ENCODE results near the gene WDR7. TPM values are rescaled to one million over a fixed set of nuclear protein-coding genes. Genes with fewer than 3 reads are reported as not detected.

Gene WDR7
- total and polyA plus RNA-seq, 2 experiments from 2014 or later: 7.0 to 14.8 TPM

DNA sequence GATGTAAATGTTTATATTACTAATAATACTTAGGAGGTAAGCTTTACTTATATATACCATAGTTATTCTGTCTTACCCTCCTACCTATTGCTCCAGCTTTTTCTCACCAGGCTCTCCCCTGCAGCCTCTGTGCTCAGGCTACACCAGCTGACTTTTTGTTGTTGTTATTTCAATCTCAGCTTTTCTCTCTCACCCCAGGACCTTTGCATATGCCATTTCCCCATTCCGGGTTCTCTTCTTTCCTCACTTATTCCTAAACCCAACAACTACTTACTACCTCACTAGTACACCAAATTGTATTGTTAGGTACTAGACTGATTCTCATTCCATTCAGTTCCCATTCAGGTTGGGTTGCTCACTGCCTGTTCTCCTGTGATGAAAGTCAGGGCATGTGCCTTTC is 339.5 kb downstream of the WDR7 start:
- Histone ChIP-seq H3K4me2 (no peak overlapping the region), H3K36me3 (ENCODE audit: insufficient read depth) (no peaks in the 10 kb centered on the region), H3K27ac (ENCODE audit: low read depth) (no peak overlapping the region), H3K27me3 (ENCODE audit: insufficient read depth) (no peaks in the 10 kb centered on the region), H3F3A (replicated peaks; ENCODE audit: low read depth) (no peaks in the 10 kb centered on the region), H3K9me2 (ENCODE audit: insufficient read depth) (no peaks in the 10 kb centered on the region), H3K4me1 (ENCODE audit: insufficient read depth) (peaks cover 9% of the 10 kb centered on the region; the same call in 1 of the 2 replicates), H2AFZ (no peak overlapping the region), H3K4me3 (no peak overlapping the region), H3K79me2 (replicated peaks; ENCODE audit: insufficient read depth) (no peaks in the 10 kb centered on the region), H4K20me1 (replicated peaks; ENCODE audit: insufficient read depth) (no peaks in the 10 kb centered on the region)
- DNase-seq (ENCODE audit: low spot score): no peak
- no peak overlapping the region for H3K27ac Mint-ChIP-seq
- no peak overlapping the region for H3K4me3 Mint-ChIP-seq
- TF ChIP-seq JUNB (IDR thresholded peaks at IDR 0.05; ENCODE audit: unreplicated experiment) (no peak), ZNF331 (CRISPR knock-in tag; IDR thresholded peaks at IDR 0.05; ENCODE audit: low read depth) (no peak), EZH2 (IDR thresholded peaks at IDR 0.05; ENCODE audit: low read depth, unreplicated experiment) (no peak), POLR2AphosphoS5 (IDR thresholded peaks at IDR 0.05; ENCODE audit: low read depth) (no peak)
- peaks cover 22% of the 10 kb centered on the region for H3K4me1 Mint-ChIP-seq
- H3K36me3 Mint-ChIP-seq (ENCODE audit: low read depth): no peaks in the 10 kb centered on the region
- no peak for ATAC-seq
- no peaks in the 10 kb centered on the region for H3K27me3 Mint-ChIP-seq (ENCODE audit: insufficient read depth, low read depth, poor library complexity)
- H3K9me3 Mint-ChIP-seq: no peaks in the 10 kb centered on the region

- Mint-ChIP-seq H3K4me3 (no peak overlapping the region), H3K27ac (no peak overlapping the region), H3K9me3 (no peaks in the 10 kb centered on the region), H3K27me3 (ENCODE audit: insufficient read depth, low read depth, poor library complexity) (no peaks in the 10 kb centered on the region), H3K36me3 (ENCODE audit: low read depth) (no peaks in the 10 kb centered on the region), H3K4me1 (peaks cover 11% of the 10 kb centered on the region)
- H3K4me1 ChIP-seq (ENCODE audit: insufficient read depth): no peaks in the 10 kb centered on the region
- H3K27me3 ChIP-seq (ENCODE audit: insufficient read depth): no peaks in the 10 kb centered on the region
- no peak overlapping the region for H3K4me3 ChIP-seq
- H3F3A ChIP-seq (replicated peaks; ENCODE audit: low read depth): no peaks in the 10 kb centered on the region
- no peak for ATAC-seq
- no peaks in the 10 kb centered on the region for H3K9me2 ChIP-seq (ENCODE audit: insufficient read depth)
- no peak overlapping the region for H3K27ac ChIP-seq (ENCODE audit: low read depth)
- no peak for DNase-seq (ENCODE audit: low spot score)
- H3K79me2 ChIP-seq (replicated peaks; ENCODE audit: insufficient read depth): no peaks in the 10 kb centered on the region
- no peak overlapping the region for H3K4me2 ChIP-seq
- H4K20me1 ChIP-seq (replicated peaks; ENCODE audit: insufficient read depth): no peaks in the 10 kb centered on the region
- H3K36me3 ChIP-seq (ENCODE audit: insufficient read depth): no peaks in the 10 kb centered on the region
- no peak overlapping the region for H2AFZ ChIP-seq
- no peak for TF ChIP-seq JUNB (IDR thresholded peaks at IDR 0.05; ENCODE audit: unreplicated experiment)
- no peak for TF ChIP-seq POLR2AphosphoS5 (IDR thresholded peaks at IDR 0.05; ENCODE audit: low read depth)
- TF ChIP-seq NANOG (IDR thresholded peaks at IDR 0.05; ENCODE audit: borderline replicate concordance): no peak
- TF ChIP-seq ETS1 (IDR thresholded peaks at IDR 0.05): no peak
- TF ChIP-seq ZNF114 (CRISPR knock-in tag; IDR thresholded peaks at IDR 0.05): no peak
- TF ChIP-seq, protein P1, sequence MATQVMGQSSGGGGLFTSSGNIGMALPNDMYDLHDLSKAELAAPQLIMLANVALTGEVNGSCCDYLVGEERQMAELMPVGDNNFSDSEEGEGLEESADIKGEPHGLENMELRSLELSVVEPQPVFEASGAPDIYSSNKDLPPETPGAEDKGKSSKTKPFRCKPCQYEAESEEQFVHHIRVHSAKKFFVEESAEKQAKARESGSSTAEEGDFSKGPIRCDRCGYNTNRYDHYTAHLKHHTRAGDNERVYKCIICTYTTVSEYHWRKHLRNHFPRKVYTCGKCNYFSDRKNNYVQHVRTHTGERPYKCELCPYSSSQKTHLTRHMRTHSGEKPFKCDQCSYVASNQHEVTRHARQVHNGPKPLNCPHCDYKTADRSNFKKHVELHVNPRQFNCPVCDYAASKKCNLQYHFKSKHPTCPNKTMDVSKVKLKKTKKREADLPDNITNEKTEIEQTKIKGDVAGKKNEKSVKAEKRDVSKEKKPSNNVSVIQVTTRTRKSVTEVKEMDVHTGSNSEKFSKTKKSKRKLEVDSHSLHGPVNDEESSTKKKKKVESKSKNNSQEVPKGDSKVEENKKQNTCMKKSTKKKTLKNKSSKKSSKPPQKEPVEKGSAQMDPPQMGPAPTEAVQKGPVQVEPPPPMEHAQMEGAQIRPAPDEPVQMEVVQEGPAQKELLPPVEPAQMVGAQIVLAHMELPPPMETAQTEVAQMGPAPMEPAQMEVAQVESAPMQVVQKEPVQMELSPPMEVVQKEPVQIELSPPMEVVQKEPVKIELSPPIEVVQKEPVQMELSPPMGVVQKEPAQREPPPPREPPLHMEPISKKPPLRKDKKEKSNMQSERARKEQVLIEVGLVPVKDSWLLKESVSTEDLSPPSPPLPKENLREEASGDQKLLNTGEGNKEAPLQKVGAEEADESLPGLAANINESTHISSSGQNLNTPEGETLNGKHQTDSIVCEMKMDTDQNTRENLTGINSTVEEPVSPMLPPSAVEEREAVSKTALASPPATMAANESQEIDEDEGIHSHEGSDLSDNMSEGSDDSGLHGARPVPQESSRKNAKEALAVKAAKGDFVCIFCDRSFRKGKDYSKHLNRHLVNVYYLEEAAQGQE (IDR thresholded peaks at IDR 0.05; ENCODE audit: unreplicated experiment): no peak
- TF ChIP-seq ZNF462 (CRISPR knock-in tag; IDR thresholded peaks at IDR 0.05): no peak
- TF ChIP-seq EZH2 (IDR thresholded peaks at IDR 0.05; ENCODE audit: low read depth, unreplicated experiment): no peak
- no peak for TF ChIP-seq CREB1 (CRISPR knock-in tag; IDR thresholded peaks at IDR 0.05; ENCODE audit: low read depth)
- no peak for TF ChIP-seq ZNF331 (CRISPR knock-in tag; IDR thresholded peaks at IDR 0.05; ENCODE audit: low read depth)
These were observed 341.6 kb downstream of the WDR7 start for GRCh38 chr18:56992777-56993176.
